Testis (tissue), 3 donors: ENCODE results near the gene CCSER1. TPM values are rescaled to one million over a fixed set of nuclear protein-coding genes. Genes with fewer than 3 reads are reported as not detected.
A peak's percentile ranks its signal among the peaks of the same experiment; 100 is the strongest.

Experiments used
- DNase-seq: peaks from one replicate; pipeline ENCODE4 v3.0.0-alpha.2; 2019
- H3K27ac ChIP-seq, 2 donors: fragments of 200-600 bp; sonication (generic); one replicate each; pipeline ENCODE4 v1.5.1; 2019
- H3K27me3 ChIP-seq: fragments of 200-600 bp; sonication (generic); one replicate; pipeline ENCODE4 v1.5.1; 2019
- H3K36me3 ChIP-seq: fragments of 200-600 bp; sonication (generic); one replicate; pipeline ENCODE4 v1.5.1; 2017; ENCODE audit warnings: low read depth; ENCODE audit errors: missing control alignments
- H3K4me1 ChIP-seq: fragments of 200-600 bp; sonication (generic); one replicate; pipeline ENCODE4 v1.5.1; 2019
- H3K4me3 ChIP-seq, 2 donors: fragments of 200-600 bp; sonication (generic); one replicate each; pipeline ENCODE4 v1.5.1; 2017 to 2019
- H3K9me3 ChIP-seq: fragments of 200-600 bp; sonication (generic); one replicate; pipeline ENCODE4 v1.5.1; 2017
- POLR2A ChIP-seq: fragments of 450-650 bp; IDR thresholded peaks from one replicate; pipeline ENCODE4 v1.6.1; 2017; ENCODE audit warnings: antibody characterized with exemption, mild to moderate bottlenecking, moderate library complexity
- WGBS, 2 donors: methylation state at CpG; one replicate each; pipeline ENCODE4 v1.1.5; 2018; 5-methylcytosine and 5-hydroxymethylcytosine counted together
- intact Hi-C: fragments of 100-400 bp; cut with DNase I; formaldehyde crosslinking; loops from one replicate; pipeline ENCODE4 v1.15.1; 2023; ENCODE audit warnings: low total_unique reads
- polyA plus RNA-seq: library from polyadenylated mRNA; stranded (reverse); fragments of 350-450 nt; fragmentation: Illumina TruSeq; extraction: RNeasy Lipid Tissue Mini Kit (QIAGEN cat#74804); gene quantifications from one replicate; pipeline ENCODE4 v1.2.3, GENCODE V29; 2014; ENCODE audit warnings: low read depth, low replicate concordance; ENCODE audit not compliant: insufficient read depth
- total RNA-seq, 2 donors: library from RNA; depleted of rRNA; stranded (reverse); fragments of >200 nt; gene quantifications; one replicate each; pipeline ENCODE4 v1.2.3, GENCODE V29; 2016
- TF ChIP-seq, protein P1 (sequence below), 3 experiments: fragments of 450-650 bp in 2 of 3; fragments of 200-600 bp in 1 of 3; sonication (generic) in 1 of 3; IDR thresholded peaks; one replicate each; pipeline ENCODE4 v1.5.1; 2016 to 2019; ENCODE audit warnings: antibody characterized with exemption in 3 of 3, mild to moderate bottlenecking in 2 of 3, moderate library complexity in 1 of 3

CCSER1 gene
- total and polyA plus RNA-seq, 3 donors from 2014 or later = 20.2 to 105 (median 82.8) TPM

DNA sequence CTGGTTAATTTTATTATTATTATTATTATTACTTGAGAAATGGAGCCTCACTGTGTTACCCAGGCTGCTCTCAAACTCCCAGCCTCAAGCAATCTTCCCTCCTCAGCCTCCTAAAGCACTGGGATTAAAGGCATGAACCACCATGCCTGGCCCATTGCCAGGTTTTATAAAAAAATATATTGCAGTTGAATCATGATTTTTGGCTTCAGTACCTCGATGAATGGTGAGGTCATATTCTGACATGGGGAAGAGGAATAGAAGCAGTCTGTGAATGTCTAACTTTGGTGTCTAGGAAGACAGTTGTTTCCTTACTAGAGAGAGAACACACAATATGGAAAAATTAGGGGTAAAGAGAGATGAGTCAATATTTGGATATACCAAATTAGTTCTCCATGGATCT is 32.0 kb downstream of the CCSER1 start:
- H3K27me3 ChIP-seq = no peaks in the 10 kb centered on the region
- no peaks in the 10 kb centered on the region for H3K9me3 ChIP-seq
- no peak overlapping the region for H3K4me3 ChIP-seq
- DNase-seq = no peak
- TF ChIP-seq, protein P1, sequence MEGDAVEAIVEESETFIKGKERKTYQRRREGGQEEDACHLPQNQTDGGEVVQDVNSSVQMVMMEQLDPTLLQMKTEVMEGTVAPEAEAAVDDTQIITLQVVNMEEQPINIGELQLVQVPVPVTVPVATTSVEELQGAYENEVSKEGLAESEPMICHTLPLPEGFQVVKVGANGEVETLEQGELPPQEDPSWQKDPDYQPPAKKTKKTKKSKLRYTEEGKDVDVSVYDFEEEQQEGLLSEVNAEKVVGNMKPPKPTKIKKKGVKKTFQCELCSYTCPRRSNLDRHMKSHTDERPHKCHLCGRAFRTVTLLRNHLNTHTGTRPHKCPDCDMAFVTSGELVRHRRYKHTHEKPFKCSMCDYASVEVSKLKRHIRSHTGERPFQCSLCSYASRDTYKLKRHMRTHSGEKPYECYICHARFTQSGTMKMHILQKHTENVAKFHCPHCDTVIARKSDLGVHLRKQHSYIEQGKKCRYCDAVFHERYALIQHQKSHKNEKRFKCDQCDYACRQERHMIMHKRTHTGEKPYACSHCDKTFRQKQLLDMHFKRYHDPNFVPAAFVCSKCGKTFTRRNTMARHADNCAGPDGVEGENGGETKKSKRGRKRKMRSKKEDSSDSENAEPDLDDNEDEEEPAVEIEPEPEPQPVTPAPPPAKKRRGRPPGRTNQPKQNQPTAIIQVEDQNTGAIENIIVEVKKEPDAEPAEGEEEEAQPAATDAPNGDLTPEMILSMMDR (IDR thresholded peaks at IDR 0.05) = no peak
- no peak for TF ChIP-seq POLR2A
- H3K36me3 ChIP-seq = no peaks in the 10 kb centered on the region
- intact Hi-C loops = no loop called here
- 67 to 79% methylated on average over 1 of the region's 1 CpG for WGBS, 2 donors
- H3K27ac ChIP-seq = no peak overlapping the region
- H3K4me1 ChIP-seq = no peaks in the 10 kb centered on the region

DNA sequence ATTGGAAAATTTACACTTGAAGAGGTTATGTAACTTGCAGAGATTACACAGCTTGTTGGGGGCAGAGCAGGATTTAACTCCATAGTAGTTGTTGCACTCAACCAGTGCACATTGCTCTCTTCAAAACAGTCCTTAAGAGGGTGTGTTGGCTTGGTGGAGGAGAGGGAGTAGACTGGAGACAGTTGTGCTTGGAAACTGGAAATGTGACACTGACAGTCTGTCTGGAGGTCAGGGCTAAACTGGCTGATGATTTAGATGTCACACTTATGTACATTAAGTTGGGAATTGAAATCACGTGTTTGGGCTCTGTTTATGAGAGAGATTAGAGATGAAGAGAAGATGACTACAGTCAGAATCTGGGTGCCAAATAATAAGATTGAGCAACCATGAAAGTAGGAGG is 32.9 kb downstream of the CCSER1 start:
- H3K27ac ChIP-seq = no peak overlapping the region
- TF ChIP-seq POLR2A = no peak

DNA sequence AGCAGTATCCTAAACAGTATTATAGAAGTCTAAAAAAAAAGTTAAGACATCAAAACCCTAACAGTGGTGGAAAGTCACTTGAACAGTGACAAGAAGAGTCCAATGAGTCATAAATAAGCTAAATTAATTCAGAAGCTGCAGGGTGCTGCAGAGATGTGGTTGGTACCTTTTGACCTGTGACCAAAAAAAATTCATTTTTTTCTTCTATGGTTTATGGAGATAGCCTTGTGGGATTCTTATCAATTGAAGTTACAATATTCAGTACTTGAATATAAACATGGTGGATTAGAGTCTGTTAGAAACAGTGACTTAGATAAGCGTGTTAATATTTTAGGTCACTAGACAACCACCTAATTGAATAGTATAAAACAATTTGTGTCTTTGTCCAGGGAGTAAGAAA is 35.4 kb downstream of the CCSER1 start:
- H3K4me3 ChIP-seq = no peak overlapping the region
- no peaks in the 10 kb centered on the region for H3K36me3 ChIP-seq
- intact Hi-C loops = no loop called here
- no peaks in the 10 kb centered on the region for H3K9me3 ChIP-seq
- no peak for DNase-seq
- no peak overlapping the region for H3K27ac ChIP-seq
- peaks cover 4% of the 10 kb centered on the region for H3K4me1 ChIP-seq
- no peaks in the 10 kb centered on the region for H3K27me3 ChIP-seq
- 72 to 81% methylated on average over 1 of the region's 1 CpG for WGBS, 2 donors
- no peak for TF ChIP-seq POLR2A
- TF ChIP-seq, protein P1 (IDR thresholded peaks at IDR 0.05) = no peak

More for the DNA sequence above, 32.9 kb downstream of the CCSER1 start:
- intact Hi-C loops = no loop called here
- Histone ChIP-seq H3K36me3 (no peaks in the 10 kb centered on the region), H3K27me3 (no peaks in the 10 kb centered on the region), H3K4me3 (no peak overlapping the region), H3K9me3 (no peaks in the 10 kb centered on the region), H3K4me1 (peaks cover 4% of the 10 kb centered on the region)
- DNase-seq = no peak
- WGBS, 2 donors = 65 to 73% methylated on average over 1 of the region's 1 CpG

DNA sequence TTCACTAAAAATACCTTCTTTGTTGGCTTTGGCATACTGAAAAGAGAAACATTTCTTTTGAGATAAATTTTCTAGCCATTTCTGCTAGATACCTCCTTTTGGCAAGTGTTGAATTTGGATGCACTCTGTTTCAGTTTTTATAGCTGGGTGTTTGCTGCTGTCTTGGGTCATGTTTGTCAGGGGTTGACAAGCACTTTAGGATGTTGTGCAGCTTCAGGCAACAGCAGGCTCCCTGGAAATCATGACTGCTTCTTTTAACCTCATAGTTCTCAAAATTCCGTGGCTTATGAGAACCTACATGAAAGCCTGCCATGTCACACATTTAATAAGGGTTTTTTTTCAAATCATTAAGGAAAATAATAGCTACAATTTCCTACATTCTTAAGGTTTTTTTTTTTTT is 36.7 kb downstream of the CCSER1 start:
- WGBS, 2 donors = 63 to 71% methylated on average over 1 of the region's 1 CpG
- DNase-seq = peak; percentile 31
- H3K36me3 ChIP-seq = no peaks in the 10 kb centered on the region
- TF ChIP-seq, protein P1 (IDR thresholded peaks at IDR 0.05) = no peak
- TF ChIP-seq POLR2A = no peak
- H3K27ac ChIP-seq = peak overlapping the region in 1 of 2 donors; percentile 28
- no peak overlapping the region for H3K4me3 ChIP-seq
- H3K27me3 ChIP-seq = no peaks in the 10 kb centered on the region
- H3K4me1 ChIP-seq = peaks cover 4% of the 10 kb centered on the region
- intact Hi-C loops = no loop called here
- H3K9me3 ChIP-seq = no peaks in the 10 kb centered on the region

DNA sequence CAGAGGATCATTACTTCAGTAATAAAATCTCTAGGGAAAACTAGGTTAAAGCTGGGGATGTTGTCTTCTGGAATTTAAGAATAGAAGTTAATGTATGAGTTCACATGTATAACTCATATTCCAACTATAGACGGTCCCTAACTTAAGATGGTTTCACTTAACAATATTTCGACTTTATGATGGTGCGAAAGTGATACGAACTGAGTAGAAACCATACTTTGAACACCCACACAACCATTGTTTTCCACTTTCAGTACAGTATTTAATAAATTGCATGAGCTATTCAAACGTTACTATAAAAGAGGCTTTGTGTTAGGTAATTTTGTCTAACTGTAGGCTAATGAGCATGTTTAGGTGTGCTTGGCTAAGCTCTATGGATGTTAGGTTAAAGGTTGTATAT is 38.7 kb downstream of the CCSER1 start:
- Histone ChIP-seq H3K36me3 (no peaks in the 10 kb centered on the region), H3K4me1 (peaks cover 4% of the 10 kb centered on the region), H3K9me3 (no peaks in the 10 kb centered on the region), H3K27ac (no peak overlapping the region), H3K4me3 (no peak overlapping the region), H3K27me3 (no peaks in the 10 kb centered on the region)
- 86 to 90% methylated on average over 5 of the region's 5 CpGs for WGBS, 2 donors
- TF ChIP-seq POLR2A = no peak
- TF ChIP-seq, protein P1 (IDR thresholded peaks at IDR 0.05) = no peak
- DNase-seq = no peak
- intact Hi-C loops = no loop called here
